Fibroblast of skin of back (primary cell): ENCODE measurements around the gene CD248.

Source experiments
- DNase-seq: peaks from one replicate; pipeline ENCODE4 v3.0.0-alpha.2; 2013

CD248 gene

GRCh38 chr11:66341502-66342126, 24.8 kb upstream of the CD248 start:
- DNase-seq: no peak

GRCh38 chr11:66340596-66341501, 24.0 kb upstream of the CD248 start:
- DNase-seq: no peak

GRCh38 chr11:66339686-66340483, 23.0 kb upstream of the CD248 start:
- no peak for DNase-seq

DNA sequence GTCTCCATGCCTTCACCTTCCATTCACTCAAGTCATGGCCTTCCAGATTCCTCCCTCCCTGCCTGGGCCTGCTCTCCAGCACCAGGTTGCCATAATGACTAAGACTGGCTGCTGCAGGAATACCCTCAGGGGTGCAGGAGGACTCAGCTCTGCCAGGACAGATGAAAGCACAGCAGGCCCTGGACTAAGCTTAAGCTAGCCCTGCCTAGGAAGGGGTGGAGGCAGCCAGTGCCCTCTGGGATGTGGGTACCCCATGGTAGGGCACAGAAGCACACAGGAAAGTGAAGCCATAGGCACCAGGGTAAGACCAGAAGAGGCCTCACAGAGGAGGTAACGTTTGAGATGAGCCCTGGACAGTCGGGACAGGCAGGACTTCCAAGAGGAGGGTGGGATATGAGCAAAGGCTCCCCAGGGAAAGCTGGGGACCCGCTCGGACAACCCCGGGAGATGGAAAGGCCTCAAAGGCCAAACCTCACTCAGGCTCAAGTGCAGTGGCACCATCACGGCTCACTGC, 22.4 kb upstream of the CD248 start:
- DNase-seq: no peak

DNA sequence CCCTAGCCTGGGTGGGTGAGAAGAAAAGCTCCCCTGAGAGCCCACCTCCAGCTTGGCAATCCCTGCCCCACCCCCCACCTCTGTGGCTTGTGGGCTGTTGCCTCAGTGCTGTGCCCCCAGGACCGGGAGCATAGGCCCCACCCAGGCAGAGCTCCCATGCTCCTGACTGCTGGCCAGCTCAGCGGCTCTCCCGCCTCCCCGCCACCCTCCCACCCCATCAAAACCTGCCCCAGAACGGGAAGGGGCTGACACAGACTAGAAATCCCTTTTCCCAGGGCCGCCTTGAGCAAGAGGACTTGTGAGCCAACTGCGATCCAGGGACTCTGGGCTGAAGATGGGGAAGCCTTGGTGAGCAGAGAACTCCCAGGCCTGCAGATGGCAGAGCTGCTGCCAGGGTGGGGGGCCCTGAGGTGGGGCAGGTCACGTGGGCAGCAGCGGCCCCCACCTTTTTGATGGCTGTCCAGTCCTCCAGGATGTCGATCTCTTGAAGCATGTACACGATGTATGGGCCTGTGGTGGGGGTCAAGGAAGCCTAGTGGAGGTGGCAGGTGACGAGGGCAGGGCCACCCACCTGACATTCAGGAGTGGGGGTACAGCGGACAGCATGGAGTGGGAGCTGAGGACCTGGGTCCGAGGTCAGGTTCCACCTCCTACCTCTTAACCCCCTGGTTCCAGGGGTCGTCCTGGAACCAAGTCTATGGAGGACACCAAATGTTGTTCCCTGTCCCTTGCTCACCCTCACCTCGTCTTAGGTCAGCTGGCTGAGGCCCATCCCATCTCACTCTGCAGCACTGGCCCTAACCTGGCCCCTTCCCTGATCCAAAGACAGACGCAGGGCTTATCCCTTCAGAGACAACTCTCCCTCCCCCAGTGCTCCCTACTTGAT, 21.7 kb upstream of the CD248 start:
- DNase-seq: no peak

GRCh38 chr11:66337103-66337899, 20.5 kb upstream of the CD248 start:
- no peak for DNase-seq

DNA sequence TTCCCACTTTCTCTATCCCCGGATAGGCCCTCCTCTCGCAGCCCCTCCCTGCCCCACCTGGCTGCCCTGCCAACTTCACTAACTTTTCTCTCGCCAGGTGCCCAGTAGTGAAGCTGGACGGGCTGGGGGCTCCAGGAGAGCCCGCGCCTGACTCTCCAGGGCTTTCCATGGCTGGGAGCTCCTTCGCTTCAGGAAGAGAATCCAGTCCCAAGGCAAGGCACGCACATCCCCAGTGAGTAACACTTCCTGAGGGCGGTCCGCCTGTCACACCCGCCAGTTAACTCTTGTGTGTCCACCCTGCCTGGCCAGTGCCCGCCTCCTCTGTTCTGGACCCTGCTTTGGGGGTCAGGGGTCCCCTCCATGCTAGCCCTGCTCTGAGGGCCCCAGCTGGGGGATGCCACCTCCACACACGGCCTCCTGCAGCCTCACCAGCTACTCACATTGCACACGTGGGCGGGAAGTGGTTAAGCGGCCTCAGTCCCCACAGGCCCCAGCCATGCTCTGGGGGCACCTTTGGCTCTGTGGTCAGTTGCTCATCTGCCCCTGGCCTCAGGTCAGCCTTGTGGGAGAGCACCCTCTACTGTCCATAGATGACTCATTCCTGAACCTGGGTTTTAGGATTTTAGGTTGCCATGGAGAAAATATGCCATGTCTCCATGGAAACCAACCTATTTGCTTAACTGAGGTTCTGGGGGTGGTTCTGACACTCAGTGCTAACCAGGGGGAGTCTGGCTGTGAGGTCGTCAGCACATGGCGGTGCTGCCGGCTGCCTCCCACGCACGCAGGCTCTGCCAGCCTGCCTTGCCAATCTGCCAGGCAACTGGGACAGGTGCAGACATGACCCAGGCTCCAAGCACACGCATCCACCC, 19.6 kb upstream of the CD248 start, which contains the start of gene RIN1:
Gene RIN1, minus strand, starts transcription at position 201 of the 869 bp plus-strand sequence. Its CDS starts 32 bp downstream, at position 169.
- DNase-seq: peak; percentile 92

- DNase-seq: peak; percentile 69
Observed at GRCh38 chr11:66335531-66336233, 18.8 kb upstream of the CD248 start.

GRCh38 chr11:66334605-66335442, 18.0 kb upstream of the CD248 start:
- DNase-seq: no peak

- no peak for DNase-seq
Observed at GRCh38 chr11:66333896-66334604, 17.2 kb upstream of the CD248 start.

- no peak for DNase-seq
Observed at GRCh38 chr11:66333220-66333877, 16.5 kb upstream of the CD248 start.

- no peak for DNase-seq
Observed at GRCh38 chr11:66332371-66333219, 15.8 kb upstream of the CD248 start.

GRCh38 chr11:66331542-66332370, 14.9 kb upstream of the CD248 start:
- DNase-seq: no peak

- no peak for DNase-seq
Observed at GRCh38 chr11:66330931-66331330, 14.1 kb upstream of the CD248 start.

DNA sequence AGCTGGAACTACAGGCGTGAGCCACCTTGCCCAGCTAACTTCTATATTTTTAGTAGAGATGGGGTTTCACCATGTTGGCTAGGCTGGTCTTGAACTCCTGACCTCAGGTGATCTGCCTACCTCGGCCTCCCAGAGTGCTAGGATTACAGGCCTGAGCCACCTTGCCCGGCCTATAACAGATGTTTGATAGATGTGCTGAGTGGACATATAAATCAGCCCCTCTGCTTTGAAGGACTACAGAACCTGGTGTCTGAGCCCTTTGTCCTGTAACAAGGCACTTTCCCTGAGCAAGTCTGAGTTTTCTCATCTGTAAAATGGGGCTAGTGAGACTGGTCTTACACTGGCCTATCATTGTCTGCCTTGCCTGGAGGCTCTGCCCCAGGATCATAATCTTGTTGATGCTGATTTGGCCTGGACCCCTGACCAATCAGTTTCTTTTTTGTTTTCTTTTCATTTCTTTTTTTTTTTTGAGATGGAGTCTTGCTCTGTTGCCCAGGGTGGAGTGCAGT, 12.4 kb upstream of the CD248 start:
- no peak for DNase-seq
